Heart left ventricle (tissue), 13 donors: Measurements from ENCODE around the gene GGA2.

ENCODE experiments used
- CTCF ChIP-seq, 12 donors: fragments of 200-600 bp; sonication (generic) in 4 of 12; IDR thresholded peaks; one replicate each; pipeline versions ENCODE4 v1.5.0 to v1.8.0; 2018 to 2022; ENCODE audit warnings: antibody characterized with exemption in 12 of 12, mild to moderate bottlenecking in 5 of 12
- POLR2A ChIP-seq, 2 donors: fragments of 450-650 bp; IDR thresholded peaks; one replicate each; pipeline ENCODE4 v1.6.1; 2017; ENCODE audit warnings: antibody characterized with exemption in 2 of 2, mild to moderate bottlenecking in 2 of 2, moderate library complexity in 2 of 2
- donor health status: ischemic (EF 13 %, LVEDD 7.1; RV severe dilation, severe dysfunction).
- donor health status: DM: no; HTN: yes; CAD: no.
- donor health status: DM: no; HTN: no; CAD: no.
- donor health status: ischemic (EF 25% LVEDD 6.9; RV normal size, moderate dysfunction).
- donor health status: ischemic (EF 25% LVEDD 5.7; RV mildly dilated, moderate dysfunction).
- donor health status: ischemic (EF 35%, LVEDD 5.7; RV mildly dilated, moderate dysfunction).
- donor health status: nonischemic (EF 11% LVEDD 7.7; RV severe dilation, severe dysfunction).
- donor health status: DM: yes; HTN: yes; CAD: no.
- donor health status: PGD.
- donor health status: ischemic (EF 29% LVEDD 5.4; RV normal size, mild dysfunction).
- donor health status: nonischemic (EF 23%, LVEDD 6.1; RV moderate dilation, normal function).

DNA sequence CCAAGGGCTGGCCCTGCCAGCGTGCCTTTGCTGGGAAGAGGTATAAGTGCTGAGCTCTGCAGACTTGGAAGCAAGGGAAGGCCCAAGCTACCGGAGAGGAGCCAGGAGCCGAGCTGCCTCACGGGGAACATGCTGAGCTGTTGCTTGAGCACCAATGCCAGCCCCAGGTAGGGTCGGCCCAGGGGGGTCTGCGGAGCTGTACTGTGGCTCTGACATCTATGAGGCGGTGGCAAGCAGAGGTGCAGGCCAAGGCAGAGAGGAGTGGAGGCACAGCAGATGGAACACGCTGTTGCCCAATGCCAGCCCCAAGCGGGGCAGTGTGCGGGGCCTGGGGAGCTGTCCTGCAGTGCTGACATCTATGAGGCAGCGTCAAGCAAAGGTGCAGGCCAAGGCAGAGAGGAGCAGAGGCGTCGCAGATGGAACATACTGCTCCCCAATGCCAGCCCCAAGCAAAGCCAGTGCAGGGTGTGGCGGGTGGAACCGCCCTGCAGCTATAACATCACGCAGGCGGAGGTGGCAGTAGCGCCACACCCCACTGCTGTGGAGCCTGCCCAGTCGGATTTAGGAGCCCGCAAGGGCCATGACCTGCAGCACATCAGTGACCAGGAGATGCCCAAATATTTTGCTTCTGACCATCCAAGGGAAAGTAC is 10.0 kb downstream of the GGA2 start:
- TF ChIP-seq CTCF (IDR thresholded peaks at IDR 0.05) (no peak), POLR2A (IDR thresholded peaks at IDR 0.05) (no peak)
